ENCODE measurements around the gene KIAA0319L. TPM values are rescaled to one million over a fixed set of nuclear protein-coding genes. Genes with fewer than 3 reads are reported as not detected.
"Not testable (repeated sequence)": the region's sequence is repeated elsewhere in the genome, so short reads cannot be mapped to it uniquely, and the experiment has no call there.

Gene KIAA0319L
- total RNA-seq, 2 experiments from 2014 or later, result 36.0 to 45.7 TPM

DNA sequence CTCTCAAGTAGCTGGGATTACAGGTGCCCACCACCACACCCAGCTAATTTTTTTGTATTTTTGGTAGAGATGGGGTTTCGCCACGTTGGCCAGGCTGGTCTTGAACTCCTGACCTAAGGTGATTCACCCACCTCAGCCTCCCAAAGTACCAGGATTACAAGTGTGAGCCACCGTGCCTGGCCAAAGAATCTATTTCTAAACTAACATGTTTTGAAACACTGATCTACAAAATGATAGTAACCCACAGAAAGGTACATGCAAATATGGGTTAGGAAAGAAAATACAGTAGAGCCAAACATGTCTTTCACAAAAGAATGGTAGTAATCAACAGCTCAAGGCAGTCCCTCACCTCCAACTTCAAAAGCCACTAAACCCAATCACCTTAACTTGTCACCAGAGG, 84.0 kb downstream of the KIAA0319L start:
- peaks cover 51% of the 10 kb centered on the region for H3K36me3 Mint-ChIP-seq
- H3K4me3 Mint-ChIP-seq, CTCF ChIA-PET: not testable (repeated sequence)

GRCh38 chr1:35470977-35471613, 86.1 kb downstream of the KIAA0319L start:
- H3K27ac Mint-ChIP-seq, result no peak overlapping the region
- CTCF ChIA-PET, result interaction anchor here (0.8 kb wide), 1 partner anchor 74 kb away, joined by 3 read pairs; no protein-coding TSS in a partner anchor
- no peak for ATAC-seq
- no peaks in the 10 kb centered on the region for H3K9me3 Mint-ChIP-seq (ENCODE audit: low read depth)
- no peak overlapping the region for H3K4me3 Mint-ChIP-seq
- no peak for DNase-seq
- no peaks in the 10 kb centered on the region for H3K27me3 Mint-ChIP-seq
- peaks cover 9% of the 10 kb centered on the region for H3K4me1 Mint-ChIP-seq
- peaks cover 49% of the 10 kb centered on the region for H3K36me3 Mint-ChIP-seq

More for the DNA sequence above, 84.0 kb downstream of the KIAA0319L start:
- H3K27ac Mint-ChIP-seq; H3K9me3 Mint-ChIP-seq (ENCODE audit: low read depth); H3K27me3 Mint-ChIP-seq; H3K4me1 Mint-ChIP-seq; DNase-seq; ATAC-seq: not testable (repeated sequence)

GRCh38 chr1:35466120-35466519, 91.1 kb downstream of the KIAA0319L start:
- DNase-seq, result no peak
- ATAC-seq, result no peak
- Mint-ChIP-seq H3K4me3 (no peak overlapping the region), H3K4me1 (peaks cover 14% of the 10 kb centered on the region), H3K9me3 (ENCODE audit: low read depth) (peaks cover 7% of the 10 kb centered on the region), H3K27me3 (no peaks in the 10 kb centered on the region), H3K27ac (no peak overlapping the region), H3K36me3 (peaks cover 71% of the 10 kb centered on the region)
- CTCF ChIA-PET, result no interaction called here

DNA sequence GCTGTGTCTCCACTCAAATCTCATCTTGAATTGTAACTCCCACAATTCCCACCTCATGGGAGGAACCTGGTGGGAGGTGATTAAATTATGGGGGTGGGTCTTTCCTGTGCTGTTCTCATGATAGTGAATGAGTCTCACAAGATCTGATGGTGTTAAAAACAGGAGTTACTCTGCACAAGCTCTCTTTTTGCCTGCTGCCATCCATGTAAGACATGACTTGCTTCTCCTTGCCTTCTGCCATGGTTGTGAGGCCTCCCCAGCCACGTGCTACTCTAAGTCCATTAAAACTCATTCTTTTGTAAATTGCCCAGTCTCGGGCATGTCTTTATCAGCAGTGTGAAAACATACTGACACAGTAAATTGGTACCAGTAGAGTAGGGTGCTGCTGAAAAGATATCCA, 93.5 kb downstream of the KIAA0319L start:
- Mint-ChIP-seq H3K36me3 (peaks cover 68% of the 10 kb centered on the region), H3K4me1 (peaks cover 14% of the 10 kb centered on the region)
- ATAC-seq; DNase-seq; CTCF ChIA-PET; H3K27ac Mint-ChIP-seq; H3K9me3 Mint-ChIP-seq (ENCODE audit: low read depth); H3K4me3 Mint-ChIP-seq; H3K27me3 Mint-ChIP-seq: not testable (repeated sequence)

DNA sequence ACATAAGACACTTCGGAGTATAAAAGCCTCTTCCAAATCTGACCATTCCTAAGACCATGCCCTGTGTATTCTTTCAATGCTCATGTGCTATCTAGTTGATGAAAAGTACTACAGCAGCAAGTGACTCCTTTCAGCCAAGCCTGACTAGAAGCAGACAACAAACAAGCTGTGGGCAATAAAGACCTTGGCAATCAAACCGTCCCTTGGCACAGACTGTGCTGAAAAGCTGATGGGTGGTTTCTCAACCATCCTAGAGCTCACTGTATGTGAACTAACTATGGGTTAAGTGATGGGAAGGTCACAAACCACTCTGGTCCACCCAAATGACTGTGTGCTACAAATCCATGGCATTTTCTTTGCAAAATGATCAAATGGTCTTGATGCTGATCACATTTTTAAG, 94.0 kb downstream of the KIAA0319L start:
- Mint-ChIP-seq H3K4me3 (no peak overlapping the region), H3K9me3 (ENCODE audit: low read depth) (peaks cover 7% of the 10 kb centered on the region), H3K4me1 (peaks cover 10% of the 10 kb centered on the region), H3K27ac (no peak overlapping the region), H3K36me3 (peaks cover 64% of the 10 kb centered on the region), H3K27me3 (no peaks in the 10 kb centered on the region)
- ATAC-seq (no peak), DNase-seq (no peak)
- CTCF ChIA-PET, result no interaction called here

DNA sequence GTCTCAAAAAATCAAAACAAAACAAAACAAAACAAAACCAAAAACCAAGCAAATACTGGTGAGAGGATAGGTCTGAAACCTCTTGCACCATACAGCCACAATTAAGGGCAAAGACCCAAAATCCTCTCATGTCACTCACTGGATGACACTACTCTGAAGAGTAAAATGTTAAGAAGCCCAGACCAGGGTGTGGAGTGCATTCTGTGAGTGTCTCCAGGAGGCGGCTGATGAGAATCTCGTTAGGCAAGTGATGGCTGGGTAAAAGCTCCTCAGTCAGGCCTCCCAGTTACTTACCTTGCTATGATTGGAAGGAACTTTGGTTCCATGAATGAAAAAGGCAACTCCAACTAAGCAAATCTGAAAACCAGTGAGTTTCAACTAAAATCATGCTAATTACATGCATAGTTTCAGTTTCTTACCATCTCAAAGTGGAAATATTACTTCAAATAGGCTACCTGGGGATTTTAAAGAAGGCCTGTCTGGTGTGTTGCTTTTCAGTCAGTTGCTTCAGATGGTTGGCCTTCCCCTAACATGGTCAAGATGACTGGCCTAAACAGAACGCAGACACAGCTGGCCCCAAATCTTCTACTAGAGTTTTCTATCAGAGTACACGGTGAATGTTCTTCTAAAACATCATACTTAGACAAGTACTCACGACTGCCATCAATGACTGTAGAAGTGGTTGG, 95.1 kb downstream of the KIAA0319L start:
- no peak for ATAC-seq
- Mint-ChIP-seq H3K9me3 (ENCODE audit: low read depth) (peaks cover 7% of the 10 kb centered on the region), H3K27me3 (no peaks in the 10 kb centered on the region), H3K4me1 (peaks cover 15% of the 10 kb centered on the region), H3K27ac (peak overlapping the region; percentile 57), H3K36me3 (peaks cover 64% of the 10 kb centered on the region), H3K4me3 (no peak overlapping the region)
- CTCF ChIA-PET, result interaction anchor here (1.0 kb wide), 1 partner anchor 11 kb away, joined by 3 read pairs; no protein-coding TSS in a partner anchor
- DNase-seq, result no peak

DNA sequence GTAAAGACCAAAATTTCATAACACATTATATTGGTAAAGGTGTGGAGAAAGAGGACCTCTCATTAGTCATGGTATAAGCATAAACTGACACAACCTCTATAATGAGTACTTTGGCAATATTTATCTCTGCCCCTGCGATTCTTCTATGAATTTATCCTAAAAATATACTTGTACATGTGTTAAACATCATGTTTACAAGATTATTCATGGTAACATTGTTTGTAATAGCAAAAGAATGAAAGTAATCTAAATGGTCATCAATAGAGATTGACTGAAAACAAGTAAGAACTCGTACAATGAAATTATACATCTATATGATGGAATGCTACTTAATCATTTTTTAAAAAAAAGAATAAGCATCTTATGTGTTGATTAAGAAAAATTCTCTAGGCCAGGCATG, 96.4 kb downstream of the KIAA0319L start:
- CTCF ChIA-PET, result no interaction called here
- H3K27me3 Mint-ChIP-seq, result no peaks in the 10 kb centered on the region
- DNase-seq (no peak), ATAC-seq (no peak)
- peaks cover 5% of the 10 kb centered on the region for H3K9me3 Mint-ChIP-seq (ENCODE audit: low read depth)
- no peak overlapping the region for H3K4me3 Mint-ChIP-seq
- H3K36me3 Mint-ChIP-seq, result peaks cover 59% of the 10 kb centered on the region
- peaks cover 16% of the 10 kb centered on the region for H3K4me1 Mint-ChIP-seq
- H3K27ac Mint-ChIP-seq, result no peak overlapping the region

- no peak for ATAC-seq
- CTCF ChIA-PET, result interaction anchor here (1.0 to 3.3 kb wide), 5 partner anchors 51 to 712 kb away, joined by 3 to 10 read pairs (median 3); partner anchors contain the start of genes KIAA0319L and NCDN
- H3K27me3 Mint-ChIP-seq, result no peaks in the 10 kb centered on the region
- DNase-seq, result no peak
- H3K27ac Mint-ChIP-seq, result peak overlapping the region; percentile 35
- H3K4me3 Mint-ChIP-seq, result no peak overlapping the region
- H3K9me3 Mint-ChIP-seq (ENCODE audit: low read depth), result no peaks in the 10 kb centered on the region
- peaks cover 14% of the 10 kb centered on the region for H3K4me1 Mint-ChIP-seq
- peaks cover 20% of the 10 kb centered on the region for H3K36me3 Mint-ChIP-seq
These were observed 102.6 kb downstream of the KIAA0319L start for GRCh38 chr1:35454616-35455015.

GRCh38 chr1:35454176-35454575, 103.0 kb downstream of the KIAA0319L start:
- Mint-ChIP-seq H3K27ac (no peak overlapping the region), H3K27me3 (no peaks in the 10 kb centered on the region), H3K36me3 (peaks cover 20% of the 10 kb centered on the region), H3K9me3 (ENCODE audit: low read depth) (no peaks in the 10 kb centered on the region), H3K4me1 (peaks cover 14% of the 10 kb centered on the region), H3K4me3 (no peak overlapping the region)
- CTCF ChIA-PET, result interaction anchor here (1.0 to 5.6 kb wide), 6 partner anchors 51 to 712 kb away, joined by 3 to 39 read pairs (median 6); partner anchors contain the start of genes KIAA0319L and NCDN
- ATAC-seq (no peak), DNase-seq (no peak)

GRCh38 chr1:35453031-35453430, 104.2 kb downstream of the KIAA0319L start:
- CTCF ChIA-PET, result interaction anchor here (1.0 to 11.0 kb wide), 9 partner anchors 13 to 275 kb away, joined by 3 to 140 read pairs (median 4); no protein-coding TSS in a partner anchor
- ATAC-seq, result no peak
- H3K27ac Mint-ChIP-seq, result no peak overlapping the region
- peaks cover 16% of the 10 kb centered on the region for H3K36me3 Mint-ChIP-seq
- H3K27me3 Mint-ChIP-seq, result no peaks in the 10 kb centered on the region
- H3K4me3 Mint-ChIP-seq, result no peak overlapping the region
- peaks cover 14% of the 10 kb centered on the region for H3K4me1 Mint-ChIP-seq
- no peaks in the 10 kb centered on the region for H3K9me3 Mint-ChIP-seq (ENCODE audit: low read depth)
- DNase-seq, result no peak

- Mint-ChIP-seq H3K27ac (no peak overlapping the region), H3K4me1 (peaks cover 17% of the 10 kb centered on the region), H3K9me3 (ENCODE audit: low read depth) (no peaks in the 10 kb centered on the region), H3K4me3 (no peak overlapping the region), H3K36me3 (peaks cover 15% of the 10 kb centered on the region), H3K27me3 (no peaks in the 10 kb centered on the region)
- DNase-seq (no peak), ATAC-seq (no peak)
- CTCF ChIA-PET, result interaction anchor here (0.7 to 11.0 kb wide), 27 partner anchors 10 to 276 kb away, joined by 3 to 140 read pairs (median 4); partner anchors contain the start of genes C1orf216, KIAA0319L and NCDN
These were observed 105.0 kb downstream of the KIAA0319L start for GRCh38 chr1:35452106-35452774.

GRCh38 chr1:35451125-35451528, 106.1 kb downstream of the KIAA0319L start:
- DNase-seq (peak; percentile 86), ATAC-seq (peak; percentile 93)
- no peaks in the 10 kb centered on the region for H3K27me3 Mint-ChIP-seq
- H3K36me3 Mint-ChIP-seq, result peaks cover 13% of the 10 kb centered on the region
- H3K27ac Mint-ChIP-seq, result peak overlapping the region; percentile 36
- CTCF ChIA-PET, result interaction anchor here (0.7 to 11.0 kb wide), 51 partner anchors 9 to 592 kb away, joined by 3 to 140 read pairs (median 4); partner anchors contain the start of genes C1orf216, CLSPN, KIAA0319L and NCDN
- H3K4me3 Mint-ChIP-seq, result no peak overlapping the region
- no peaks in the 10 kb centered on the region for H3K9me3 Mint-ChIP-seq (ENCODE audit: low read depth)
- H3K4me1 Mint-ChIP-seq, result peaks cover 17% of the 10 kb centered on the region

- ATAC-seq (no peak), DNase-seq (no peak)
- H3K36me3 Mint-ChIP-seq, result peaks cover 11% of the 10 kb centered on the region
- H3K4me3 Mint-ChIP-seq, result no peak overlapping the region
- no peak overlapping the region for H3K27ac Mint-ChIP-seq
- CTCF ChIA-PET, result interaction anchor here (1.0 to 11.0 kb wide), 14 partner anchors 8 to 278 kb away, joined by 3 to 140 read pairs (median 6); partner anchors contain the start of genes C1orf216, KIAA0319L and NCDN
- peaks cover 13% of the 10 kb centered on the region for H3K4me1 Mint-ChIP-seq
- no peaks in the 10 kb centered on the region for H3K27me3 Mint-ChIP-seq
- no peaks in the 10 kb centered on the region for H3K9me3 Mint-ChIP-seq (ENCODE audit: low read depth)
These were observed 107.7 kb downstream of the KIAA0319L start for GRCh38 chr1:35449334-35450008.
